Aorta (tissue), 5 donors: ENCODE data around the gene BRCA1. TPM values are rescaled to one million over a fixed set of nuclear protein-coding genes. Genes with fewer than 3 reads are reported as not detected.
"Not testable (repeated sequence)": the region's sequence is repeated elsewhere in the genome, so short reads cannot be mapped to it uniquely, and the experiment has no call there.

Experiments used
- ATAC-seq: fragments of 200-7000 bp; cut with Tn5 transposase; one replicate; pipeline ENCODE4 v1.9.1; 2022; ENCODE audit warnings: moderate library complexity; ENCODE audit not compliant: low FRiP score
- DNase-seq, 2 donors: peaks; one replicate each; pipeline ENCODE4 v3.0.0-alpha.2; 2020
- H3K27ac ChIP-seq, 2 donors: one replicate each; pipeline ENCODE4 v1.5.1; 2013; ENCODE audit warnings: low read length in 2 of 2, mild to moderate bottlenecking in 2 of 2, moderate library complexity in 2 of 2, control low read depth in 1 of 2, inconsistent platforms in 1 of 2, low read depth in 1 of 2
- H3K27me3 ChIP-seq, 2 donors: one replicate each; pipeline ENCODE4 v1.6.1; 2013; ENCODE audit warnings: control low read depth in 1 of 2, low read length in 1 of 2, mild to moderate bottlenecking in 1 of 2, moderate library complexity in 1 of 2; ENCODE audit not compliant: insufficient read depth in 2 of 2, control insufficient read depth in 1 of 2
- H3K36me3 ChIP-seq, 2 donors: one replicate each; pipeline ENCODE4 v1.6.1; 2013; ENCODE audit warnings: control low read depth in 1 of 2, low read length in 1 of 2, mild to moderate bottlenecking in 1 of 2; ENCODE audit not compliant: insufficient read depth in 2 of 2, control insufficient read depth in 1 of 2
- H3K4me1 ChIP-seq, 2 donors: one replicate each; pipeline ENCODE4 v1.6.1; 2013; ENCODE audit warnings: low read length in 2 of 2, control low read depth in 1 of 2, mild to moderate bottlenecking in 1 of 2, moderate library complexity in 1 of 2; ENCODE audit not compliant: insufficient read depth in 2 of 2, control insufficient read depth in 1 of 2
- H3K4me3 ChIP-seq, 2 donors: one replicate each; pipeline ENCODE4 v1.5.1; 2013; ENCODE audit warnings: low read length in 2 of 2, control low read depth in 1 of 2, mild to moderate bottlenecking in 1 of 2
- H3K9me3 ChIP-seq: one replicate; pipeline ENCODE4 v1.6.1; 2013; ENCODE audit warnings: mild to moderate bottlenecking, low read length; ENCODE audit not compliant: control insufficient read depth
- WGBS, 2 donors: extraction: QIAGEN DNeasy Blood & Tissue Kit; methylation state at CpG; one replicate each; pipeline ENCODE4 v1.1.7; 2013; 5-methylcytosine and 5-hydroxymethylcytosine counted together
- intact Hi-C, 2 donors: fragments of 100-400 bp; cut with DNase I; formaldehyde crosslinking; loops; one replicate each; pipeline versions ENCODE4 v1.14.2 to v1.15.0; 2022
- polyA plus RNA-seq, 2 donors: library from polyadenylated mRNA; stranded (reverse); fragments of 200-250 nt; gene quantifications; one replicate each; pipeline ENCODE4 v1.2.3, GENCODE V29; 2013
- total RNA-seq, 2 donors: library from RNA; stranded (reverse); fragmentation: NEBNext Ultra II Directional; extraction: Animal tissue kit (Norgen Biotek cat#: 25700); gene quantifications; one replicate each; pipeline ENCODE4 v1.2.1, GENCODE V29; 2021
- donor health status: healthy with polysubstance abuse.
- donor health status: Bipolar disorder and iron deficiency.
- donor health status: DM: no; HTN: no; CAD: no.
- donor health status: DM: no; HTN: no; CAD: no.
- donor health status: DM: yes; HTN: yes; CAD: no.

The BRCA1 gene
- total and polyA plus RNA-seq, 4 donors, result 0.38 to 6.6 (median 3.2) TPM

- Histone ChIP-seq H3K9me3 (no peaks in the 10 kb centered on the region), H3K4me1 (no peaks in the 10 kb centered on the region), H3K4me3 (no peak overlapping the region), H3K36me3 (no peaks in the 10 kb centered on the region), H3K27me3 (no peaks in the 10 kb centered on the region), H3K27ac (no peak overlapping the region)
- no peak for ATAC-seq
- intact Hi-C loops, result no loop called here
- DNase-seq, result peak in 1 of 2 donors; percentile 27
- WGBS, 2 donors, result 77 to 78% methylated on average over 15 of the region's 15 CpGs
Measured at GRCh38 chr17:43011728-43012472, 113.3 kb downstream of the BRCA1 start.

GRCh38 chr17:43010667-43011308 is 114.4 kb downstream of the BRCA1 start:
- intact Hi-C loops, result no loop called here

GRCh38 chr17:43006639-43007551 is 118.3 kb downstream of the BRCA1 start, which contains the start of gene IFI35:
IFI35 (plus strand) TSS chr17:43006784; CDS start chr17:43006948, 164 bp downstream.
- intact Hi-C loops, result no loop called here
- peak; percentile 92 for ATAC-seq
- peak; percentile 93 to 94 for DNase-seq

More at GRCh38 chr17:43010667-43011308, 114.4 kb downstream of the BRCA1 start:
- WGBS, 2 donors, result 86 to 87% methylated on average over 5 of the region's 5 CpGs
- ATAC-seq (no peak), DNase-seq (no peak)
- Histone ChIP-seq H3K4me3 (no peak overlapping the region), H3K9me3 (no peaks in the 10 kb centered on the region), H3K4me1 (no peaks in the 10 kb centered on the region), H3K27ac (no peak overlapping the region), H3K27me3 (no peaks in the 10 kb centered on the region), H3K36me3 (no peaks in the 10 kb centered on the region)

GRCh38 chr17:43003542-43004172 is 121.5 kb downstream of the BRCA1 start:
- ATAC-seq, result no peak
- intact Hi-C loops, result no loop called here
- Histone ChIP-seq H3K4me1 (no peaks in the 10 kb centered on the region), H3K27ac (no peak overlapping the region), H3K36me3 (peaks cover 0 to 5% of the 10 kb centered on the region in 2 donors), H3K27me3 (no peaks in the 10 kb centered on the region), H3K9me3 (no peaks in the 10 kb centered on the region), H3K4me3 (no peak overlapping the region)
- 72 to 77% methylated on average over 5 of the region's 5 CpGs for WGBS, 2 donors
- peak; percentile 74 to 87 for DNase-seq

More at GRCh38 chr17:43006639-43007551, 118.3 kb downstream of the BRCA1 start, which contains the start of gene IFI35:
- H3K4me1 ChIP-seq, result no peaks in the 10 kb centered on the region
- H3K27ac ChIP-seq, result peak within 1 kb of the TSS in 1 of 2 donors; percentile 58
- peak within 1 kb of the TSS; percentile 30 to 50 for H3K4me3 ChIP-seq
- H3K9me3 ChIP-seq, result no peaks in the 10 kb centered on the region
- 40 to 41% methylated on average over 18 of the region's 18 CpGs for WGBS, 2 donors
- peaks cover 0 to 2% of the 10 kb centered on the region in 2 donors for H3K36me3 ChIP-seq
- H3K27me3 ChIP-seq, result no peaks in the 10 kb centered on the region

GRCh38 chr17:43000894-43001293 is 124.3 kb downstream of the BRCA1 start:
- H3K36me3 ChIP-seq, H3K4me1 ChIP-seq, ATAC-seq, H3K4me3 ChIP-seq, H3K9me3 ChIP-seq, H3K27me3 ChIP-seq, H3K27ac ChIP-seq, intact Hi-C loops: not testable (repeated sequence)
- DNase-seq, result peak; percentile 35 to 61
- WGBS, 2 donors, result 92 to 94% methylated on average over 13 of the region's 13 CpGs

- DNase-seq, result peak; percentile 43 to 58
- no peaks in the 10 kb centered on the region for H3K4me1 ChIP-seq
- H3K4me3 ChIP-seq, result peak overlapping the region; percentile 46 to 75
- ATAC-seq, result no peak
- H3K9me3 ChIP-seq, result no peaks in the 10 kb centered on the region
- no peaks in the 10 kb centered on the region for H3K27me3 ChIP-seq
- intact Hi-C loops, result loop anchor here in 1 of 2 donors (10.0 kb wide), 1 partner anchor 154 kb away; the partner anchor contains the start of gene AOC2
- H3K36me3 ChIP-seq, result peaks cover 0 to 5% of the 10 kb centered on the region in 2 donors
- 14 to 16% methylated on average over 10 of the region's 10 CpGs for WGBS, 2 donors
- peak overlapping the region in 1 of 2 donors; percentile 83 for H3K27ac ChIP-seq
Measured at GRCh38 chr17:42999003-42999525, 126.1 kb downstream of the BRCA1 start.

GRCh38 chr17:42997984-42998938 is 126.9 kb downstream of the BRCA1 start, which contains the start of gene RPL27:
RPL27 (plus strand) TSS chr17:42998419; CDS start chr17:42998751, 332 bp downstream.
- DNase-seq (peak; percentile 98 to 99), ATAC-seq (peak; percentile 98)
- Histone ChIP-seq H3K4me1 (no peaks in the 10 kb centered on the region), H3K36me3 (peaks cover 0 to 5% of the 10 kb centered on the region in 2 donors), H3K27ac (peak within 1 kb of the TSS; percentile 45 to 83), H3K4me3 (peak within 1 kb of the TSS; percentile 46 to 75), H3K27me3 (no peaks in the 10 kb centered on the region), H3K9me3 (no peaks in the 10 kb centered on the region)
- intact Hi-C loops, result loop anchor here (2.0 to 10.0 kb wide), 2 partner anchors 153 to 155 kb away; partner anchors contain the start of gene AOC2 (in 1 of the 2)
- 0% methylated on average over 49 of the region's 49 CpGs for WGBS, 2 donors
